DOHH2 (cell line): ENCODE measurements around the gene ANAPC7.

Experiments used
- H3F3A ChIP-seq: fragments of 200-600 bp; sonication (generic), shearing (Covaris generic); 2 replicates; pipeline ENCODE4 v1.6.0; 2016; ENCODE audit warnings: antibody characterized with exemption, mild to moderate bottlenecking; ENCODE audit not compliant: control insufficient read depth, insufficient read depth
- H3K27ac ChIP-seq: fragments of 200-600 bp; sonication (generic); 2 replicates; pipeline ENCODE4 v1.5.1; 2014; ENCODE audit warnings: low read depth, mild to moderate bottlenecking, low read length, moderate library complexity
- H3K27me3 ChIP-seq: fragments of 200-600 bp; sonication (generic); 2 replicates; pipeline ENCODE4 v1.6.1; 2014; ENCODE audit warnings: mild to moderate bottlenecking, low read length, mixed read lengths; ENCODE audit not compliant: control insufficient read depth
- H3K36me3 ChIP-seq: fragments of 200-600 bp; sonication (generic); 2 replicates; pipeline ENCODE4 v1.6.1; 2014; ENCODE audit warnings: mild to moderate bottlenecking, low read length, moderate library complexity, mixed read lengths; ENCODE audit not compliant: control insufficient read depth
- H3K4me1 ChIP-seq: fragments of 200-600 bp; sonication (generic); 2 replicates; pipeline ENCODE4 v1.6.1; 2014; ENCODE audit warnings: mild to moderate bottlenecking, low read length, mixed read lengths; ENCODE audit not compliant: control insufficient read depth
- H3K4me2 ChIP-seq: fragments of 200-600 bp; sonication (generic); 2 replicates; pipeline ENCODE4 v1.6.0; 2014; ENCODE audit warnings: mild to moderate bottlenecking, low read length, moderate library complexity
- H3K4me3 ChIP-seq: fragments of 200-600 bp; sonication (generic); 2 replicates; pipeline ENCODE4 v1.5.1; 2014; ENCODE audit warnings: mild to moderate bottlenecking, low read length, mixed read lengths
- H3K79me2 ChIP-seq: fragments of 200-600 bp; sonication (generic); 2 replicates; pipeline ENCODE4 v1.6.1; 2014; ENCODE audit warnings: mild to moderate bottlenecking, low read length, mixed read lengths; ENCODE audit not compliant: control insufficient read depth
- H3K9me2 ChIP-seq: fragments of 200-600 bp; sonication (generic); replicated peaks from 2 replicates; pipeline ENCODE4 v1.6.1; 2014; ENCODE audit warnings: mild to moderate bottlenecking, low read length, mixed read lengths; ENCODE audit not compliant: control insufficient read depth
- H3K9me3 ChIP-seq: fragments of 200-600 bp; sonication (generic); 2 replicates; pipeline ENCODE4 v1.6.1; 2014; ENCODE audit warnings: antibody characterized with exemption, low read length, mixed read lengths; ENCODE audit not compliant: control insufficient read depth, insufficient read depth
- H4K20me1 ChIP-seq: fragments of 200-600 bp; sonication (generic); 2 replicates; pipeline ENCODE4 v1.6.0; 2014; ENCODE audit warnings: low read depth, mild to moderate bottlenecking, antibody characterized with exemption, low read length, moderate library complexity; ENCODE audit not compliant: control insufficient read depth, insufficient read depth
- CTCF ChIP-seq: fragments of 200-600 bp; sonication (generic); IDR thresholded peaks from one replicate; pipeline ENCODE4 v1.5.1; 2014; ENCODE audit warnings: antibody characterized with exemption, mild to moderate bottlenecking, low read depth, low read length; ENCODE audit not compliant: poor library complexity, severe bottlenecking
- EZH2phosphoT487 ChIP-seq: fragments of 200-600 bp; sonication (generic); IDR thresholded peaks from 2 replicates; pipeline ENCODE4 v1.6.1; 2017; ENCODE audit warnings: borderline replicate concordance, mild to moderate bottlenecking, antibody characterized with exemption, low read length, moderate library complexity, mixed read lengths

Gene ANAPC7

GRCh38 chr12:110373962-110374611 lies 29.4 kb downstream of the ANAPC7 start:
- Histone ChIP-seq H3K27me3 (no peaks in the 10 kb centered on the region), H3K27ac (no peak overlapping the region), H4K20me1 (no peaks in the 10 kb centered on the region), H3K9me2 (no peaks in the 10 kb centered on the region), H3K4me3 (no peak overlapping the region), H3K4me2 (no peak overlapping the region), H3F3A (peaks cover 3% of the 10 kb centered on the region; the same call in 1 of the 2 replicates), H3K36me3 (peaks cover 84% of the 10 kb centered on the region), H3K79me2 (no peaks in the 10 kb centered on the region), H3K9me3 (no peaks in the 10 kb centered on the region), H3K4me1 (peaks cover 13% of the 10 kb centered on the region)
- TF ChIP-seq EZH2phosphoT487 (no peak), CTCF (no peak)

GRCh38 chr12:110373425-110373824 lies 30.1 kb downstream of the ANAPC7 start:
- H3K27ac ChIP-seq, result no peak overlapping the region
- no peaks in the 10 kb centered on the region for H3K27me3 ChIP-seq
- H3K79me2 ChIP-seq, result no peaks in the 10 kb centered on the region
- H3K4me3 ChIP-seq, result no peak overlapping the region
- no peaks in the 10 kb centered on the region for H3K9me2 ChIP-seq
- TF ChIP-seq EZH2phosphoT487, result no peak
- TF ChIP-seq CTCF, result no peak
- peaks cover 78% of the 10 kb centered on the region for H3K36me3 ChIP-seq
- H3F3A ChIP-seq, result peaks cover 7% of the 10 kb centered on the region; the same call in 1 of the 2 replicates
- H3K9me3 ChIP-seq, result no peaks in the 10 kb centered on the region
- H4K20me1 ChIP-seq, result no peaks in the 10 kb centered on the region
- no peak overlapping the region for H3K4me2 ChIP-seq
- H3K4me1 ChIP-seq, result peaks cover 18% of the 10 kb centered on the region

- Histone ChIP-seq H4K20me1 (no peaks in the 10 kb centered on the region), H3K4me2 (no peak overlapping the region), H3K9me2 (no peaks in the 10 kb centered on the region), H3K79me2 (no peaks in the 10 kb centered on the region), H3F3A (peaks cover 7% of the 10 kb centered on the region; the same call in 1 of the 2 replicates), H3K4me1 (peaks cover 18% of the 10 kb centered on the region), H3K36me3 (peaks cover 74% of the 10 kb centered on the region), H3K9me3 (no peaks in the 10 kb centered on the region), H3K4me3 (no peak overlapping the region), H3K27me3 (no peaks in the 10 kb centered on the region), H3K27ac (no peak overlapping the region)
- TF ChIP-seq EZH2phosphoT487, result no peak
These were observed 30.5 kb downstream of the ANAPC7 start for GRCh38 chr12:110373025-110373424.

- Histone ChIP-seq H3K9me3 (no peaks in the 10 kb centered on the region), H3K4me3 (no peak overlapping the region), H3K27ac (no peak overlapping the region), H3K27me3 (no peaks in the 10 kb centered on the region), H3K36me3 (peaks cover 65% of the 10 kb centered on the region), H3F3A (peaks cover 7% of the 10 kb centered on the region; the same call in 1 of the 2 replicates), H3K4me1 (peaks cover 18% of the 10 kb centered on the region), H3K79me2 (no peaks in the 10 kb centered on the region), H3K4me2 (no peak overlapping the region), H3K9me2 (no peaks in the 10 kb centered on the region), H4K20me1 (no peaks in the 10 kb centered on the region)
- no peak for TF ChIP-seq CTCF
- no peak for TF ChIP-seq EZH2phosphoT487
These were observed 31.5 kb downstream of the ANAPC7 start for GRCh38 chr12:110372056-110372425.
